ENCODE measurements around the gene USP10. TPM values are rescaled to one million over a fixed set of nuclear protein-coding genes. Genes with fewer than 3 reads are reported as not detected.

Gene USP10
- total and polyA plus RNA-seq, 2 donors (not counting 3 experiments of a cell fraction or from before 2014, with no cell fraction given), result 84.0 to 115 TPM

- no peak overlapping the region for H3K27ac ChIP-seq (ENCODE audit: insufficient read depth, low read depth, low read length)
- H3K4me3 ChIP-seq (replicated peaks in 1 of 3; ENCODE audit: insufficient read depth in 1 of 3, low read depth in 1 of 3, low read length in 3 of 3), result no peak overlapping the region
- ChIA-PET CTCF (interaction anchor here (0.7 to 3.7 kb wide), 8 partner anchors 10 to 65 kb away, joined by 3 to 39 read pairs (median 5); partner anchors contain the start of gene KLHL36), POLR2A (no interaction called here)
- intact Hi-C loops (cut with micrococcal nuclease) (no loop called here), dilution Hi-C loops (cut with MboI; ENCODE audit: extremely low pct_ligation_motif_present, low sequenced_read_pairs) (no loop called here)
- TF ChIP-seq MAX (IDR thresholded peaks at IDR 0.05; ENCODE audit: insufficient read depth, insufficient read length) (no peak), FOS (IDR thresholded peaks at IDR 0.05; ENCODE audit: borderline replicate concordance, insufficient read depth, low read length) (no peak), MYC (IDR thresholded peaks at IDR 0.05; ENCODE audit: low read depth, low read length) (no peak), JUN (IDR thresholded peaks at IDR 0.05; ENCODE audit: borderline replicate concordance, insufficient read depth, insufficient read length, low read depth) (no peak), GATA2 (IDR thresholded peaks at IDR 0.05; ENCODE audit: insufficient read depth, insufficient read length, low read depth, low read length) (no peak)
- no peak for FAIRE-seq
- no peak overlapping the region for H3K4me2 ChIP-seq (ENCODE audit: insufficient read depth, low read length)
- no peaks in the 10 kb centered on the region for H3K9me3 ChIP-seq (replicated peaks; ENCODE audit: control insufficient read depth, insufficient read depth, low read length)
- H4K20me1 ChIP-seq (replicated peaks; ENCODE audit: control insufficient read depth, extremely low read depth, insufficient read depth, low read length), result peaks cover 2% of the 10 kb centered on the region
- H3K9me1 ChIP-seq (replicated peaks; ENCODE audit: control insufficient read depth, extremely low read depth, insufficient read depth, low read length), result no peaks in the 10 kb centered on the region
- H3K79me2 ChIP-seq (ENCODE audit: control insufficient read depth, insufficient read depth, low read length), result peaks cover 100% of the 10 kb centered on the region
- no peak overlapping the region for H2AFZ ChIP-seq (ENCODE audit: low read depth, low read length)
- peaks cover 8% of the 10 kb centered on the region for H3K4me1 ChIP-seq (ENCODE audit: control insufficient read depth, extremely low read depth, insufficient read depth, low read length)
- no TSS peak for BruUV-seq (replicated peaks)
- no peak for DNase-seq (ENCODE audit: low read depth, low spot score)
- no peaks in the 10 kb centered on the region for H3K27me3 ChIP-seq (ENCODE audit: control insufficient read depth in 2 of 2, insufficient read depth in 2 of 2, low read length in 2 of 2)
- H3K9ac ChIP-seq (replicated peaks; ENCODE audit: extremely low read depth, insufficient read depth, low read length), result no peak overlapping the region
- H3K36me3 ChIP-seq (ENCODE audit: control insufficient read depth in 2 of 2, extremely low read depth in 1 of 2, insufficient read depth in 2 of 2, low read length in 2 of 2), result no peaks in the 10 kb centered on the region
Measured at GRCh38 chr16:84712801-84713775, 13.3 kb downstream of the USP10 start.

GRCh38 chr16:84714028-84714427 lies 14.2 kb downstream of the USP10 start:
- intact Hi-C loops (cut with micrococcal nuclease), result no loop called here
- Histone ChIP-seq H3K4me1 (ENCODE audit: control insufficient read depth, extremely low read depth, insufficient read depth, low read length) (peaks cover 8% of the 10 kb centered on the region), H3K36me3 (ENCODE audit: control insufficient read depth in 2 of 2, extremely low read depth in 1 of 2, insufficient read depth in 2 of 2, low read length in 2 of 2) (no peaks in the 10 kb centered on the region), H3K27me3 (ENCODE audit: control insufficient read depth in 2 of 2, insufficient read depth in 2 of 2, low read length in 2 of 2) (no peaks in the 10 kb centered on the region), H3K9ac (replicated peaks; ENCODE audit: extremely low read depth, insufficient read depth, low read length) (no peak overlapping the region), H4K20me1 (replicated peaks; ENCODE audit: control insufficient read depth, extremely low read depth, insufficient read depth, low read length) (peaks cover 2% of the 10 kb centered on the region), H3K4me2 (ENCODE audit: insufficient read depth, low read length) (no peak overlapping the region), H3K79me2 (ENCODE audit: control insufficient read depth, insufficient read depth, low read length) (peaks cover 99% of the 10 kb centered on the region), H2AFZ (ENCODE audit: low read depth, low read length) (no peak overlapping the region), H3K9me3 (replicated peaks; ENCODE audit: control insufficient read depth, insufficient read depth, low read length) (no peaks in the 10 kb centered on the region), H3K4me3 (replicated peaks in 1 of 3; ENCODE audit: insufficient read depth in 1 of 3, low read depth in 1 of 3, low read length in 3 of 3) (no peak overlapping the region), H3K9me1 (replicated peaks; ENCODE audit: control insufficient read depth, extremely low read depth, insufficient read depth, low read length) (no peaks in the 10 kb centered on the region), H3K27ac (ENCODE audit: insufficient read depth, low read depth, low read length) (no peak overlapping the region)
- dilution Hi-C loops (cut with MboI; ENCODE audit: extremely low pct_ligation_motif_present, low sequenced_read_pairs), result no loop called here
- POLR2A ChIA-PET, result no interaction called here
- FAIRE-seq (no peak), DNase-seq (ENCODE audit: low read depth, low spot score) (no peak)
- CTCF ChIA-PET, result interaction anchor here (0.8 to 3.7 kb wide), 5 partner anchors 9 to 66 kb away, joined by 3 to 39 read pairs (median 6); partner anchors contain the start of gene KLHL36
- no TSS peak for BruUV-seq (replicated peaks)
- no peak for TF ChIP-seq JUN (IDR thresholded peaks at IDR 0.05; ENCODE audit: borderline replicate concordance, insufficient read depth, insufficient read length, low read depth)
- TF ChIP-seq, protein P1, sequence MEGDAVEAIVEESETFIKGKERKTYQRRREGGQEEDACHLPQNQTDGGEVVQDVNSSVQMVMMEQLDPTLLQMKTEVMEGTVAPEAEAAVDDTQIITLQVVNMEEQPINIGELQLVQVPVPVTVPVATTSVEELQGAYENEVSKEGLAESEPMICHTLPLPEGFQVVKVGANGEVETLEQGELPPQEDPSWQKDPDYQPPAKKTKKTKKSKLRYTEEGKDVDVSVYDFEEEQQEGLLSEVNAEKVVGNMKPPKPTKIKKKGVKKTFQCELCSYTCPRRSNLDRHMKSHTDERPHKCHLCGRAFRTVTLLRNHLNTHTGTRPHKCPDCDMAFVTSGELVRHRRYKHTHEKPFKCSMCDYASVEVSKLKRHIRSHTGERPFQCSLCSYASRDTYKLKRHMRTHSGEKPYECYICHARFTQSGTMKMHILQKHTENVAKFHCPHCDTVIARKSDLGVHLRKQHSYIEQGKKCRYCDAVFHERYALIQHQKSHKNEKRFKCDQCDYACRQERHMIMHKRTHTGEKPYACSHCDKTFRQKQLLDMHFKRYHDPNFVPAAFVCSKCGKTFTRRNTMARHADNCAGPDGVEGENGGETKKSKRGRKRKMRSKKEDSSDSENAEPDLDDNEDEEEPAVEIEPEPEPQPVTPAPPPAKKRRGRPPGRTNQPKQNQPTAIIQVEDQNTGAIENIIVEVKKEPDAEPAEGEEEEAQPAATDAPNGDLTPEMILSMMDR (IDR thresholded peaks at IDR 0.05; ENCODE audit: extremely low read depth in 1 of 2, insufficient read depth in 1 of 2, low read depth in 1 of 2, low read length in 2 of 2), result no peak
- TF ChIP-seq MYC (IDR thresholded peaks at IDR 0.05; ENCODE audit: low read depth, low read length), result no peak
- TF ChIP-seq FOS (IDR thresholded peaks at IDR 0.05; ENCODE audit: borderline replicate concordance, insufficient read depth, low read length), result no peak
- TF ChIP-seq EZH2 (IDR thresholded peaks at IDR 0.05; ENCODE audit: borderline replicate concordance, low read depth, low read length, severe bottlenecking), result no peak
- no peak for TF ChIP-seq POLR2A (IDR thresholded peaks at IDR 0.05; ENCODE audit: low read depth, low read length)
- no peak for TF ChIP-seq MAX (IDR thresholded peaks at IDR 0.05; ENCODE audit: insufficient read depth, insufficient read length)
- no peak for TF ChIP-seq GATA2 (IDR thresholded peaks at IDR 0.05; ENCODE audit: insufficient read depth, insufficient read length, low read depth, low read length)
- no peak for TF ChIP-seq POLR2AphosphoS5 (IDR thresholded peaks at IDR 0.05; ENCODE audit: insufficient read depth, low read depth, low read length)

All from endothelial cell of umbilical vein (primary cell).